C4-2B (cell line): ENCODE results near the gene NCKAP5.

Experiments
- H3K27ac ChIP-seq: fragments of 450-650 bp; 2 replicates; pipeline ENCODE4 v1.5.1; 2017
- CTCF ChIP-seq: fragments of 450-650 bp; conservative IDR thresholded peaks from 2 replicates; pipeline ENCODE4 v1.5.1; 2017; ENCODE audit warnings: mild to moderate bottlenecking
- ZFX ChIP-seq: fragments of 450-650 bp; IDR thresholded peaks from 2 replicates; pipeline ENCODE4 v1.6.1; 2017

Gene NCKAP5

GRCh38 chr2:133240491-133241223 is 327.6 kb downstream of the NCKAP5 start:
- no peak overlapping the region for H3K27ac ChIP-seq
- TF ChIP-seq CTCF (no peak), ZFX (no peak)

- TF ChIP-seq ZFX, result no peak
- TF ChIP-seq CTCF, result no peak
Observed at GRCh38 chr2:133235968-133236367, 332.3 kb downstream of the NCKAP5 start.

GRCh38 chr2:133232556-133232955 is 335.7 kb downstream of the NCKAP5 start:
- no peak overlapping the region for H3K27ac ChIP-seq
- TF ChIP-seq ZFX (no peak), CTCF (no peak)

More at GRCh38 chr2:133235968-133236367, 332.3 kb downstream of the NCKAP5 start:
- H3K27ac ChIP-seq, result no peak overlapping the region

GRCh38 chr2:133231264-133231663 is 337.0 kb downstream of the NCKAP5 start:
- TF ChIP-seq ZFX, result no peak
- no peak for TF ChIP-seq CTCF
- no peak overlapping the region for H3K27ac ChIP-seq

- TF ChIP-seq CTCF (no peak), ZFX (no peak)
- no peak overlapping the region for H3K27ac ChIP-seq
Observed at GRCh38 chr2:133229974-133230373, 338.3 kb downstream of the NCKAP5 start.

GRCh38 chr2:133223226-133223625 is 345.0 kb downstream of the NCKAP5 start:
- TF ChIP-seq ZFX, result no peak
- TF ChIP-seq CTCF, result no peak
- no peak overlapping the region for H3K27ac ChIP-seq

GRCh38 chr2:133221398-133221797 is 346.9 kb downstream of the NCKAP5 start:
- no peak for TF ChIP-seq ZFX
- no peak for TF ChIP-seq CTCF
- H3K27ac ChIP-seq, result no peak overlapping the region
